Bronchial epithelial cell (primary cell): ENCODE measurements around the gene GORASP1. TPM values are rescaled to one million over a fixed set of nuclear protein-coding genes. Genes with fewer than 3 reads are reported as not detected.

Experiments used
- DNase-seq: peaks from one replicate; pipeline ENCODE4 v3.0.0-alpha.2; 2010; ENCODE audit warnings: low read depth
- FAIRE-seq: peaks from 2 replicates; lab custom pipeline; 2011; peaks lifted over from hg19 to GRCh38; lab: Jason Lieb, UNC
- H3K27me3 ChIP-seq: 2 replicates; pipeline ENCODE4 v1.5.1; 2011; ENCODE audit warnings: low read length; ENCODE audit not compliant: control insufficient read depth, insufficient read depth
- H3K36me3 ChIP-seq: 2 replicates; pipeline ENCODE4 v1.5.1; 2011; ENCODE audit warnings: low read length; ENCODE audit not compliant: control insufficient read depth, insufficient read depth
- H3K4me3 ChIP-seq: 2 replicates; pipeline ENCODE4 v1.5.1; 2011; ENCODE audit warnings: mild to moderate bottlenecking, low read depth, low read length, control low read depth
- total RNA-seq: library from RNA; depleted of rRNA; stranded (reverse); fragments of >200 nt; gene quantifications from 2 replicates; pipeline ENCODE4 v1.2.1, GENCODE V29; 2014
- TF ChIP-seq, protein P1 (sequence below): IDR thresholded peaks from 2 replicates; pipeline ENCODE4 v1.5.1; 2011; ENCODE audit warnings: mild to moderate bottlenecking, moderate library complexity, low read length, control low read depth, inconsistent platforms; ENCODE audit not compliant: insufficient read depth, severe bottlenecking

GORASP1 gene
- total RNA-seq, 1 donor from 2014 or later = 17.9 TPM

GRCh38 chr3:39137991-39138803 lies 30.8 kb upstream of the GORASP1 start:
- H3K27me3 ChIP-seq = no peaks in the 10 kb centered on the region
- no peak overlapping the region for H3K4me3 ChIP-seq
- H3K36me3 ChIP-seq = peaks cover 5% of the 10 kb centered on the region
- TF ChIP-seq, protein P1, sequence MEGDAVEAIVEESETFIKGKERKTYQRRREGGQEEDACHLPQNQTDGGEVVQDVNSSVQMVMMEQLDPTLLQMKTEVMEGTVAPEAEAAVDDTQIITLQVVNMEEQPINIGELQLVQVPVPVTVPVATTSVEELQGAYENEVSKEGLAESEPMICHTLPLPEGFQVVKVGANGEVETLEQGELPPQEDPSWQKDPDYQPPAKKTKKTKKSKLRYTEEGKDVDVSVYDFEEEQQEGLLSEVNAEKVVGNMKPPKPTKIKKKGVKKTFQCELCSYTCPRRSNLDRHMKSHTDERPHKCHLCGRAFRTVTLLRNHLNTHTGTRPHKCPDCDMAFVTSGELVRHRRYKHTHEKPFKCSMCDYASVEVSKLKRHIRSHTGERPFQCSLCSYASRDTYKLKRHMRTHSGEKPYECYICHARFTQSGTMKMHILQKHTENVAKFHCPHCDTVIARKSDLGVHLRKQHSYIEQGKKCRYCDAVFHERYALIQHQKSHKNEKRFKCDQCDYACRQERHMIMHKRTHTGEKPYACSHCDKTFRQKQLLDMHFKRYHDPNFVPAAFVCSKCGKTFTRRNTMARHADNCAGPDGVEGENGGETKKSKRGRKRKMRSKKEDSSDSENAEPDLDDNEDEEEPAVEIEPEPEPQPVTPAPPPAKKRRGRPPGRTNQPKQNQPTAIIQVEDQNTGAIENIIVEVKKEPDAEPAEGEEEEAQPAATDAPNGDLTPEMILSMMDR = no peak
- FAIRE-seq (no peak), DNase-seq (no peak)

DNA sequence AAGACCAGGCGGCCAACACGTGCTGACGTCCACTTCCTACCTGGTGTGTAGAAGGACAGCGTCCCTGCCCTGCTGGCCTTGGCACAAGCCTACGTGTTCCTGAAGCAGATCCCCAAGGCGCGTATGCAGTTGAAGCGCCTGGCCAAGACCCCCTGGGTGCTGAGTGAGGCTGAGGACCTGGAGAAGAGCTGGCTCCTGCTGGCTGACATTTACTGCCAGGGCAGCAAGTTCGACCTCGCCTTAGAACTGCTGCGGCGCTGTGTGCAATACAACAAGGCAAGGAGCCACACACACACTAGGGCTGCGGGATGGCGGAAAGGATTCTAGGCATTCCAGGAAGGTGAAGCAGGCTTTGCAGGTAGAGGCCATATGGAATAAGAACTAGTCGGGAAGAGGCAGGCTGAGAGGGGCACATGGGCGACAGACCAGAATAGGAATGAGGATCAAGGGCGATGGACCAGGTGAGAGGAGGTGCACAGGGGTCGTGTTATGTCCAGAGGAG lies 30.1 kb upstream of the GORASP1 start:
- FAIRE-seq (no peak), DNase-seq (no peak)
- TF ChIP-seq, protein P1 = no peak
- H3K36me3 ChIP-seq = no peaks in the 10 kb centered on the region
- no peak overlapping the region for H3K4me3 ChIP-seq
- H3K27me3 ChIP-seq = no peaks in the 10 kb centered on the region

DNA sequence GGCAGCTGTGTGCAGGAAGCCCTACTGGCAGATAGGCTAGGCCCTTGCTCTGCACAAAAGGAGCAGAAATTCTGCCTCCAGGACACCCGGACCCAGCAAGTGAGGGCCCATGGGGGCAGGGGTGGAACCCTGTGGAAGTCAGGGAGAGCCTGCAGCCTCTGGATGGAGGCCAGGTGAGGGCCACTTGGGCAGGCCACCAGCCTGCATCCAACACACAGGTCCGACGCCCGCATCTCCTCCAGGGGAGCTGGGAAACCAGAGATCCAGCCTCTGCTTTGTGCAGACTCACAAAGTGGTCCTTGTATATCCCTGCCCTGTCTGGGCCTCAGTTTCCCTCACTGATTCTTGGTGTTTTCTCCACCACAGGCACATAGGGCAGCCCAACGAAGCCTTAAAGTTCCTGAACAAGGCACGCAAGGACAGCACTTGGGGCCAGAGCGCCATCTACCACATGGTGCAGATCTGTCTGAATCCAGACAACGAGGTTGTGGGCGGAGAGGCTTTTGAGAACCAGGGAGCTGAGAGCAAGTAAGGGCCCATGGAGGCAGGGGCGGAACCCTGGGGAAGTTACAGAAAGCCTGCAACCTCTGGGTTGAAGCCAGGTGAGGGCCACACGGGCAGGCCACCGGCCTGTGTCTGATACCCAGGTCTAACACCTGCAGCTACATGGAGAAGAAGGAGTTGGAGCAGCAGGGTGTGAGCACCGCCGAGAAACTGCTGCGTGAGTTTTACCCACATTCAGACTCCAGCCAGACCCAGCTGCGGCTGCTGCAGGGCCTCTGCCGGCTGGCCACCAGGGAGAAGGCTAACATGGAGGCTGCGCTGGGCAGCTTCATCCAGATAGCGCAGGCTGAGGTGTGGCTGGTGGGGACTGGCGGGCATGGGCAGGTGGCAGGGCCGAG lies 29.4 kb upstream of the GORASP1 start:
- H3K4me3 ChIP-seq = no peak overlapping the region
- TF ChIP-seq, protein P1 = no peak
- FAIRE-seq = no peak
- no peaks in the 10 kb centered on the region for H3K36me3 ChIP-seq
- no peak for DNase-seq
- no peaks in the 10 kb centered on the region for H3K27me3 ChIP-seq

DNA sequence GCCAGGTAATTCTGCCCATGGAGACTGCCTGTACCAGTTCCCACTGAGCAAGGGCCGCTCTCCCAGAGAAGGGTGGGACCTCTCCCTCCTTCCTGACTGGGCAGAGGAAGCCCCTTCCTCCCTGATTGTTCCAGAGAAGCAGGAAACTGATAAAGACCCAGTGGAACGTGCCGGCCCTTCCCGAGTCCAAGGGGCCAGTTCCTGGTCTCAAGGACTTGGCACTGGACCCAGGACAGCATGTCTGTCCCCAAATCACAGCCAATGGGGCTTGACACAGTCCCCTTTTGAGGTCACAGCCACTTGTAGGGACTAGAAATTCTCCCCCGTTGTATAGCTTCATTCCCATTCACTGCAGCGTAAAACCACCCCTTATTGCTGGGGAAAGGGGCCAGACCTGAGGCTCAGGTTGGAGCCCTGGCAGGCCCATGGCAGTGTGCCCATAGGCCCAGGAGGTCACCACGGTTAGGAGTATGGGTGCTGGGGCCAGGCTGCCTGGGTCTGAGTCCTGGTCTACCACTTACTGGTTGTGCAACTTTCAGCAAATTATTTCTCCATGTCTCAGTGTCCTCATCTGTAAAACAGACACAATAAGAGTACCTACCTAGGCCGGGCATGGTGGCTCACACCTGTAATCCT lies 27.9 kb upstream of the GORASP1 start:
- Histone ChIP-seq H3K36me3 (no peaks in the 10 kb centered on the region), H3K27me3 (no peaks in the 10 kb centered on the region), H3K4me3 (no peak overlapping the region)
- FAIRE-seq (no peak), DNase-seq (no peak)
- TF ChIP-seq, protein P1 = no peak

GRCh38 chr3:39134305-39134704 lies 26.9 kb upstream of the GORASP1 start:
- Histone ChIP-seq H3K36me3 (no peaks in the 10 kb centered on the region), H3K27me3 (no peaks in the 10 kb centered on the region), H3K4me3 (no peak overlapping the region)
- FAIRE-seq (no peak), DNase-seq (no peak)
- TF ChIP-seq, protein P1 = no peak
